HS-5 (cell line): ENCODE measurements around the gene TRAPPC10.
"Not testable (repeated sequence)": the region's sequence is repeated elsewhere in the genome, so short reads cannot be mapped to it uniquely, and the experiment has no call there.

Experiments used
- DNase-seq: peaks from one replicate; pipeline ENCODE4 v3.0.0-alpha.2; 2012; ENCODE audit warnings: low read depth

Gene TRAPPC10

GRCh38 chr21:44089001-44089911 is 77.1 kb downstream of the TRAPPC10 start:
- no peak for DNase-seq

GRCh38 chr21:44090325-44090724 is 78.2 kb downstream of the TRAPPC10 start:
- no peak for DNase-seq

DNA sequence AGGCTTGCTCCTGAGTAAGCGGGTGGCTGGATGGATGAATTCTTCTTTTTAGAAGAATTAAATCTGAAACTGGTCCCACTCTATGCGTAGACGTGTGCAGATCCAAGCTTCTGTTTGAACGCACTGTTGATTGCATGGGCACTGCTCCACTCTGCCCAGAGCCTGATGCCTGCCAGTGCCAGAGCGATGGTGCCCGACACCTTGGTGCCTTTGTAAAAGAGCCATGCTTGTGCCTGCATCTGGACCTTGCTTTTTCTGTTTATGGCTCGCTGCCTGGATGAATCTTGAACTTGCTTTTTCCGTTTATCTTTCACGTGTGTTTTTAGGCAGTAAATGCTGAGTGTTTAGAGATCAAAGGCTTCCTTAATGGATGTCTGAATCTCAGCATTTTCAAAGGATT is 80.1 kb downstream of the TRAPPC10 start:
- no peak for DNase-seq

GRCh38 chr21:44093761-44094160 is 81.7 kb downstream of the TRAPPC10 start:
- no peak for DNase-seq

- DNase-seq, result no peak
Measured at GRCh38 chr21:44094832-44095231, 82.7 kb downstream of the TRAPPC10 start.

DNA sequence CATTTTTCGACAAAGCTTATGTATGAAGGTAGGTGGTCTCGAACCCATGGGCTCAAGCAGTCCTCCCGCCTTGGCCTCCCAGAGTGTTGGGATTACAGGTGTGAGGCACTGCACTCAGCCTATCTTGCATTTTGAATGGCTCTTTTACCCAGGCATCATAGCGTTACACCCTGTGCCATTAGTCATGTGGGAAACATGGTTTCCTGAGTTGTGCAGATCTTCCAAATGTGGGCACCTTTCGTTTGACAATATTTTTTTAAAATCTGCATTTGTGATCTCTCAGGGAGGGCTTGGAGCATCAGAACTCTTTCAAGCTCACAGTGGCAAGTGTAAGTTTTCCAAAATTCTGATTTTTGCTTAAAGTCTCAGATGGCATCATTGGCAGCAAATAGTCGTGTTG is 86.4 kb downstream of the TRAPPC10 start:
- not testable (repeated sequence) for DNase-seq

DNA sequence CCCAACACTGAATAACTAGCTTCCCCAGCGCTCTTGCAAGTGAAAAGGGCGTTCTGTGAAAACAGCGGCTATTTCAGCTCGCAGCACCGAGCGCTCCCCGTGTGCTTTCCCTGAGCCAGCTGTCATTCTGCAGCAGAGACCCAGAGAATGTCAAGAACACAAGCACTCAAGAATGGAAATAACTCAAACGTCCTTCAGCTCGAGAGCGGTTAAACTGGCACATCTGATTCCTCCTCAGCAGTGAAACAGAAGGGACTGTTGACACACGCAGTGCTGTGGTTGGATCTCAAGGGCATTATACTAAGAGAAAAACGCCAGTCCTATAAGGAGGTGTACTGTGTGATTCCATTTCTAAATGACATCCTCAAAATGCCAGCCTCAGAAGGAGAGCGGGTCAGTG is 86.9 kb downstream of the TRAPPC10 start:
- DNase-seq, result not testable (repeated sequence)

GRCh38 chr21:44107026-44107501 is 95.0 kb downstream of the TRAPPC10 start, which contains the start of gene PWP2:
PWP2 (plus strand) TSS chr21:44107399; CDS start chr21:44107417, 18 bp downstream.
- not testable (repeated sequence) for DNase-seq

- not testable (repeated sequence) for DNase-seq
Measured at GRCh38 chr21:44107589-44107988, 95.5 kb downstream of the TRAPPC10 start.

GRCh38 chr21:44113702-44114371 is 101.7 kb downstream of the TRAPPC10 start:
- DNase-seq, result not testable (repeated sequence)

GRCh38 chr21:44122131-44122530 is 110.0 kb downstream of the TRAPPC10 start:
- DNase-seq, result not testable (repeated sequence)

DNA sequence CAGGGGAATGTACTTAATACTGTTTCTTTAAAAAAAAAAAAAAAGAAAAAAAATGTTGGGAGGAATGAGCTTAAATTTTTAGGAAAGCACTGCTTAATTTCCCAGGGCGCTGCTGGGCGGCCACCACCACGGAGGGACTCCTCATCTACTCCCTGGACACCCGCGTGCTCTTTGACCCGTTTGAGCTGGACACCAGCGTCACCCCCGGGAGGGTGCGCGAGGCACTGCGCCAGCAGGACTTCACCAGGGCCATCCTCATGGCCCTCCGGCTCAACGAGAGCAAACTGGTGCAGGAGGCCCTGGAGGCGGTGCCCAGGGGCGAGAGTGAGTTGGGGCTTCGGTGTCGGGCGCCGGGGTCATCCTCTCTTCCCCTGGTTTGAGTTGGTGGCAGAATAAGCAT is 115.7 kb downstream of the TRAPPC10 start:
- not testable (repeated sequence) for DNase-seq

- not testable (repeated sequence) for DNase-seq
Measured at GRCh38 chr21:44133715-44134057, 121.6 kb downstream of the TRAPPC10 start.

- not testable (repeated sequence) for DNase-seq
Measured at GRCh38 chr21:44134732-44135131, 122.6 kb downstream of the TRAPPC10 start.

DNA sequence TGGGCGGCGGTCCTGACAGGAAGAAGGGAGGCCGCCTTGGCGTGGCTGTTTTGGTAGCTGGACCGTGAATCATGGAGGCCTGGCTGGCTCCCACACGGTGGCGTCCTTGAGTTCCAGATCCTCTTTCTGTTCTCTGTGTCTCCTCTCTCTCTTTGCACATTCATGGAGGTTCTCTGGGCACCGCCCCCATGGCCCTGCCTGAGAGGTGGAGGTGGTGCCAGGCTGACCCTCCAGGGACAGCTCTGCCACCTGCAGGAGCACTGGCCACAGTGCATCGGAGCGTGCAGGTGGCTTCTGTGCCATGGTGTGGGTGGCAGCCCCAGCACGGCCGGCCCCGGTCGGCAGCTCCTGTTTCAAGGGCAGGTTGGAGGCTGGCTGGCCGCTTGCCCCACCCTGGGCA is 125.9 kb downstream of the TRAPPC10 start:
- not testable (repeated sequence) for DNase-seq

GRCh38 chr21:44139787-44140551 is 127.9 kb downstream of the TRAPPC10 start:
- not testable (repeated sequence) for DNase-seq

- DNase-seq, result not testable (repeated sequence)
Measured at GRCh38 chr21:44140552-44140932, 128.4 kb downstream of the TRAPPC10 start.

- not testable (repeated sequence) for DNase-seq
Measured at GRCh38 chr21:44142470-44142869, 130.4 kb downstream of the TRAPPC10 start.

GRCh38 chr21:44143380-44143779 is 131.3 kb downstream of the TRAPPC10 start:
- DNase-seq, result not testable (repeated sequence)

GRCh38 chr21:44143996-44144395 is 131.9 kb downstream of the TRAPPC10 start:
- not testable (repeated sequence) for DNase-seq

GRCh38 chr21:44144784-44145602 is 132.9 kb downstream of the TRAPPC10 start:
- DNase-seq, result not testable (repeated sequence)
